Left lung (tissue), 10 donors: Measurements from ENCODE around the gene CLNK. TPM values are rescaled to one million over a fixed set of nuclear protein-coding genes. Genes with fewer than 3 reads are reported as not detected.

ENCODE experiments used
- ATAC-seq: fragments of 200-7000 bp; cut with Tn5 transposase; one replicate; pipeline ENCODE4 v1.9.1; 2020; ENCODE audit warnings: moderate library complexity
- DNase-seq, 4 donors: peaks; one replicate each; pipeline ENCODE4 v3.0.0-alpha.2; 2013 to 2020
- H3K27ac ChIP-seq, 2 donors: fragments of 200-600 bp; sonication (generic) in 1 of 2; one replicate each; pipeline versions ENCODE4 v1.5.0 to v1.8.0; 2020 to 2021
- H3K27me3 ChIP-seq, 2 donors: fragments of 200-600 bp; sonication (generic) in 1 of 2; one replicate each; pipeline versions ENCODE4 v1.5.0 to v1.8.0; 2020 to 2021
- H3K36me3 ChIP-seq, 2 donors: fragments of 200-600 bp; sonication (generic) in 1 of 2; one replicate each; pipeline versions ENCODE4 v1.5.0 to v1.8.0; 2020 to 2021
- H3K4me1 ChIP-seq, 2 donors: fragments of 200-600 bp; one replicate each; pipeline ENCODE4 v1.8.0; 2021
- H3K4me3 ChIP-seq, 2 donors: fragments of 200-600 bp; sonication (generic) in 1 of 2; one replicate each; pipeline versions ENCODE4 v1.5.0 to v1.8.0; 2020 to 2021; ENCODE audit warnings: mild to moderate bottlenecking in 1 of 2
- H3K9me3 ChIP-seq, 2 donors: fragments of 200-600 bp; sonication (generic) in 1 of 2; one replicate each; pipeline versions ENCODE4 v1.5.0 to v1.8.0; 2020 to 2021
- intact Hi-C, 2 donors: fragments of 100-400 bp; cut with DNase I; formaldehyde crosslinking; loops; one replicate each; pipeline versions ENCODE4 v1.11.2 to v1.14.2; 2022
- polyA plus RNA-seq, 6 donors: library from polyadenylated mRNA; unstranded; fragments of 120-200 nt; gene quantifications; one replicate each; pipeline ENCODE4 v1.2.1, GENCODE V29; 2013; ENCODE audit not compliant: insufficient read length in 6 of 6
- total RNA-seq, 2 donors: library from RNA; stranded (reverse); fragmentation: NEBNext Ultra II Directional; extraction: Animal tissue kit (Norgen Biotek cat#: 25700); gene quantifications; one replicate each; pipeline ENCODE4 v1.2.1, GENCODE V29; 2021
- TF ChIP-seq, protein P1 (sequence below), 2 donors: fragments of 200-600 bp; sonication (generic) in 1 of 2; IDR thresholded peaks; one replicate each; pipeline versions ENCODE4 v1.5.0 to v1.8.0; 2021; ENCODE audit warnings: antibody characterized with exemption in 2 of 2
- donor health status: DM: no; HTN: yes; CAD: no.
- donor health status: DM: no; HTN: no; CAD: no.

CLNK gene
- total and polyA plus RNA-seq, 8 donors = 0.13 to 0.61 (median 0.31) TPM

DNA sequence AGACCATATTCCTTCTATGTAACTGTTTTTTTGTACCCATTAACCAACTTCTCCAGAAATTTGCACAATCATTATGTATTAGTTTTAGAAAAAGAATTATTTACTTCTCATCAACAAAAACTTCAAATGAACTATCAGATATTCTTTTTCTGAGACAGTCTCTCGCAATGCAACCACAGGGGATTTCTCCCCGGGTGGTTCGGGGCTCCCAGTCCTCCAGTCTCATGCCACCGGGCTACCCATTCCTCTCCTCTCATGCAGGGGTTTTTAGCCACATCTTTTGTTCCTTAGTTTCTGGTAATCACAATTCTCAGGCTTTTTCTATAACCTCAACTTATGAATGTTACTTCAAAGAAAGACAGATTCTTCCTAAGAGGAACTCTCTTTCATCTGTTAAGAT lies 46.6 kb upstream of the CLNK start:
- no peak for ATAC-seq
- H3K4me3 ChIP-seq = no peak overlapping the region
- H3K36me3 ChIP-seq = no peaks in the 10 kb centered on the region
- no peaks in the 10 kb centered on the region for H3K9me3 ChIP-seq
- intact Hi-C loops = no loop called here
- TF ChIP-seq, protein P1, sequence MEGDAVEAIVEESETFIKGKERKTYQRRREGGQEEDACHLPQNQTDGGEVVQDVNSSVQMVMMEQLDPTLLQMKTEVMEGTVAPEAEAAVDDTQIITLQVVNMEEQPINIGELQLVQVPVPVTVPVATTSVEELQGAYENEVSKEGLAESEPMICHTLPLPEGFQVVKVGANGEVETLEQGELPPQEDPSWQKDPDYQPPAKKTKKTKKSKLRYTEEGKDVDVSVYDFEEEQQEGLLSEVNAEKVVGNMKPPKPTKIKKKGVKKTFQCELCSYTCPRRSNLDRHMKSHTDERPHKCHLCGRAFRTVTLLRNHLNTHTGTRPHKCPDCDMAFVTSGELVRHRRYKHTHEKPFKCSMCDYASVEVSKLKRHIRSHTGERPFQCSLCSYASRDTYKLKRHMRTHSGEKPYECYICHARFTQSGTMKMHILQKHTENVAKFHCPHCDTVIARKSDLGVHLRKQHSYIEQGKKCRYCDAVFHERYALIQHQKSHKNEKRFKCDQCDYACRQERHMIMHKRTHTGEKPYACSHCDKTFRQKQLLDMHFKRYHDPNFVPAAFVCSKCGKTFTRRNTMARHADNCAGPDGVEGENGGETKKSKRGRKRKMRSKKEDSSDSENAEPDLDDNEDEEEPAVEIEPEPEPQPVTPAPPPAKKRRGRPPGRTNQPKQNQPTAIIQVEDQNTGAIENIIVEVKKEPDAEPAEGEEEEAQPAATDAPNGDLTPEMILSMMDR (IDR thresholded peaks at IDR 0.05) = no peak
- no peaks in the 10 kb centered on the region for H3K4me1 ChIP-seq
- no peaks in the 10 kb centered on the region for H3K27me3 ChIP-seq
- DNase-seq = no peak
- no peak overlapping the region for H3K27ac ChIP-seq

- no peaks in the 10 kb centered on the region for H3K27me3 ChIP-seq
- DNase-seq (no peak), ATAC-seq (no peak)
- H3K4me3 ChIP-seq = no peak overlapping the region
- no peaks in the 10 kb centered on the region for H3K9me3 ChIP-seq
- H3K36me3 ChIP-seq = no peaks in the 10 kb centered on the region
- TF ChIP-seq, protein P1 (IDR thresholded peaks at IDR 0.05) = no peak
- no peak overlapping the region for H3K27ac ChIP-seq
- intact Hi-C loops = no loop called here
- no peaks in the 10 kb centered on the region for H3K4me1 ChIP-seq
Observed at GRCh38 chr4:10730590-10730989, 46.0 kb upstream of the CLNK start.

GRCh38 chr4:10730019-10730418 lies 45.5 kb upstream of the CLNK start:
- ATAC-seq = no peak
- H3K27me3 ChIP-seq = no peaks in the 10 kb centered on the region
- TF ChIP-seq, protein P1 (IDR thresholded peaks at IDR 0.05) = no peak
- H3K36me3 ChIP-seq = no peaks in the 10 kb centered on the region
- H3K27ac ChIP-seq = no peak overlapping the region
- H3K4me1 ChIP-seq = no peaks in the 10 kb centered on the region
- H3K9me3 ChIP-seq = no peaks in the 10 kb centered on the region
- DNase-seq = no peak
- H3K4me3 ChIP-seq = no peak overlapping the region
- intact Hi-C loops = no loop called here

DNA sequence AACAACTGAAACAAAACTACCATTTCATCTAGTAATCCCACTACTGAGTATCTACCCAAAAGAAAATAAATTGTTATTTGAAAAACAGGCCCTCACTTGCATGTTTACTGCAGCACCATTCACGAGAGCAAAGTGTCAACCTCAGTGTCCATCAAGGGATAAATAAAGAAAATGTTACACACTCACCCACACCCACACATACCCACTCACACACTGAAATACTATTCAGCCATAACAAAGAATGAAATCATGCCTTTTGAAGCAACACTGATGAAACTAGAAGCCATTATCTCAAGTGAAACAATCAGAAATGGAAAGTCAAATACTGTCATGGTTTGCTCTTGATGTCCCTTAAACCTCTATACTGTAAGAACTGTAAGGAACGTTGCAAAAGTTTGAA lies 44.8 kb upstream of the CLNK start:
- ATAC-seq = no peak
- intact Hi-C loops = no loop called here
- Histone ChIP-seq H3K9me3 (no peaks in the 10 kb centered on the region), H3K27me3 (no peaks in the 10 kb centered on the region), H3K27ac (no peak overlapping the region), H3K4me1 (no peaks in the 10 kb centered on the region), H3K4me3 (no peak overlapping the region), H3K36me3 (no peaks in the 10 kb centered on the region)
- DNase-seq = no peak
- TF ChIP-seq, protein P1 (IDR thresholded peaks at IDR 0.05) = no peak

GRCh38 chr4:10728016-10728415 lies 43.4 kb upstream of the CLNK start:
- H3K27ac ChIP-seq = no peak overlapping the region
- TF ChIP-seq, protein P1 (IDR thresholded peaks at IDR 0.05) = no peak
- no peaks in the 10 kb centered on the region for H3K4me1 ChIP-seq
- no peak for DNase-seq
- no peaks in the 10 kb centered on the region for H3K36me3 ChIP-seq
- no peak overlapping the region for H3K4me3 ChIP-seq
- intact Hi-C loops = no loop called here
- no peaks in the 10 kb centered on the region for H3K9me3 ChIP-seq
- H3K27me3 ChIP-seq = no peaks in the 10 kb centered on the region
- ATAC-seq = no peak
